LNCaP clone FGC (cell line): ENCODE measurements around the gene IMMP2L.

Source experiments
- DNase-seq: peaks from one replicate; pipeline ENCODE4 v3.0.0-alpha.2; 2011; ENCODE audit warnings: low read depth
- H3K4me3 ChIP-seq: 2 replicates; pipeline ENCODE4 v1.5.1; 2011; ENCODE audit warnings: mild to moderate bottlenecking, low read depth, low read length, control low read depth
- TF ChIP-seq, protein P1 (sequence below): IDR thresholded peaks from 2 replicates; pipeline ENCODE4 v1.5.1; 2012; ENCODE audit warnings: mild to moderate bottlenecking; ENCODE audit not compliant: control insufficient read depth, insufficient read depth; ENCODE audit errors: extremely low read depth

IMMP2L gene

DNA sequence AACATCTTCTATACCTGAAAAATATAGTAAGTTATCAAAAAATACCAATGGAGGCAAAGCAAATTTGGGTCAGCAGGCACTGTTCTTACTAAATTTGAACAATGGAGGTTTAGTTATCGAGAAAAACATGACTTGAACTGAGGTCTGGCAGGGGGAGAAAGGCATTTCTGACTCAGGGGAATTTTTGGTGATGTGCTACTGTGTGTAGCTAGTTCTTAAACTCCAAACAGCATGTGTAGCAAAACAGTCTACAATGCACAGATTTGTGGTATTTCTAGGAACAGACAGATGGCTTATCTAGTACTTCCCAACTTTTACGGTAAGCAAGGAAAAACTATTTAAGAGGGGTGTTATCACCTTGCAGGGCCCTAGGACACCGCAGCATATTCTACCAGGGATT is 783.0 kb downstream of the IMMP2L start:
- no peak overlapping the region for H3K4me3 ChIP-seq
- TF ChIP-seq, protein P1, sequence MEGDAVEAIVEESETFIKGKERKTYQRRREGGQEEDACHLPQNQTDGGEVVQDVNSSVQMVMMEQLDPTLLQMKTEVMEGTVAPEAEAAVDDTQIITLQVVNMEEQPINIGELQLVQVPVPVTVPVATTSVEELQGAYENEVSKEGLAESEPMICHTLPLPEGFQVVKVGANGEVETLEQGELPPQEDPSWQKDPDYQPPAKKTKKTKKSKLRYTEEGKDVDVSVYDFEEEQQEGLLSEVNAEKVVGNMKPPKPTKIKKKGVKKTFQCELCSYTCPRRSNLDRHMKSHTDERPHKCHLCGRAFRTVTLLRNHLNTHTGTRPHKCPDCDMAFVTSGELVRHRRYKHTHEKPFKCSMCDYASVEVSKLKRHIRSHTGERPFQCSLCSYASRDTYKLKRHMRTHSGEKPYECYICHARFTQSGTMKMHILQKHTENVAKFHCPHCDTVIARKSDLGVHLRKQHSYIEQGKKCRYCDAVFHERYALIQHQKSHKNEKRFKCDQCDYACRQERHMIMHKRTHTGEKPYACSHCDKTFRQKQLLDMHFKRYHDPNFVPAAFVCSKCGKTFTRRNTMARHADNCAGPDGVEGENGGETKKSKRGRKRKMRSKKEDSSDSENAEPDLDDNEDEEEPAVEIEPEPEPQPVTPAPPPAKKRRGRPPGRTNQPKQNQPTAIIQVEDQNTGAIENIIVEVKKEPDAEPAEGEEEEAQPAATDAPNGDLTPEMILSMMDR: no peak
- DNase-seq: no peak

DNA sequence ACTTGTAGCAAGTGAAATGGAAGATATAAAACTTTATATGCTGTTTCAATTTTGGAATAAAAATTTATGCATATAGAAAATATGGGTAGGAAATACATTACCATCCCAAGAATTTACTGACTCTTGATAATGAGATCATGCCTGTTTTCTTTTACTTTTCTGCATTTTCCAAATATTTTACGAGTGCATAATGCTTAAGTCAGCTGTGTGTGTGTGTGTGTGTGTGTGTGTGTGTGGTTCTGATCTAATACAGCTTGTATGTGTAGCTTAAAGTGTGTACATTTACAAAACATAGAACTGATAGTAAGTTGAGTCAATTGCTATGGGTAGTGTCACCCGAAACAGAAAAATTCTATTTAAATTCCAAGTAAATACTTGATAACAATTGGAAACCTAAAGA is 787.2 kb downstream of the IMMP2L start:
- DNase-seq: no peak
- H3K4me3 ChIP-seq: no peak overlapping the region
- TF ChIP-seq, protein P1: no peak

DNA sequence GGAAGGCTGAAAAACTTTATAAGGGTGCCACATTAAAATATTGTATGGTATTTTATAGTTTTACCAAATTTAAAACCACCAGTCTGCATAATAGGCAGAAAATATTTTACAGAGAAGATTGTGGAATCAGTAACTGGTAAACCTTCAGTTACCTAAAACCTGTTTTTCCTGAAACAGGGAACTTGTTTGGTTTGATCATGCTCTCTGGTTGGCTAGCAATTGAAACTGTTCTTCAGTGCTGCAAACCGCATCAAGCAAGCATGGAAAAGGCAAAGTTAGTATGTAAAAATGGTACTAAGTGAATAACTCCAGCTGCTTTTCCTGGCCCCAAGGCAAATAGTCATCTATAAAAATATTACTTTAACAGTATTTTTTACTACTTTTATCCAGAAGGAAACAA is 788.2 kb downstream of the IMMP2L start:
- peak; percentile 61 for DNase-seq

DNA sequence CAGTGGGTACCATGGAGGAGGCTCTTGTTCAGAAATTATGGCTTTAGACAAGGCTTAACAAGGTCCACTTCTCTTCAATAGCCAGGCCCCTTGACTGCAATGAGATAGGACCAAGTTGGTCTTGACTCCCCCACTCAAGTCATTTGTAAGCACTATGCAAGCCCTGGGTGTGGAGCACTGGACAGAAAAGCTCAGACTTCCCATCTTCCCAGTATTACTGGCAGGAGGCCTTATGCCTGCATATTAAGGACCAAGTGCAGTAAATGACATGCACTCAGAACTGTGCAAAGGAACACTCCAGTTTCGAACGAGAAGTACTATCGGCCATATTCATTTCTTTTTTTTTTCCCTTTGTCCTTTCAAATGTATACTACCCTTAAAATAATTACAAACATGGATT is 789.7 kb downstream of the IMMP2L start:
- TF ChIP-seq, protein P1: no peak
- DNase-seq: no peak
- no peak overlapping the region for H3K4me3 ChIP-seq

More for the DNA sequence above, 788.2 kb downstream of the IMMP2L start:
- TF ChIP-seq, protein P1: no peak
- no peak overlapping the region for H3K4me3 ChIP-seq

DNA sequence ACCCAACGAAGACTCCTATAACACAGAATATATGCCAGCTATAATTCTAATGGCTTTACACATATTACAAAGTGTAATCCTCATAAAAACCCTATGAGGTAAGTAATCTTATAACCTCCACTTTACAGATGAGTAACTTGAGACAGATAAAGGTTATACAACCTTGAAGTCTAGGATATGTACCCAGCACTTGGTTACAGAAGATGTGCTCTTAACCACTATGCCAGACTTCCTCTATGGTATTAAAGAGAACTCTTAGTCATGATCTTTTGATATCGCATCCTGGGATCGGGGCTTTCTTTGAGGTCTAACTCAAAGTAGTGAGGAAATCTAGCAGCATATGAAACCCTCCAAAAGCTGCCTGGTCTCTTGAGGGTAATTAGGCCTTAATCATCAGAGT is 790.6 kb downstream of the IMMP2L start:
- no peak for DNase-seq
- TF ChIP-seq, protein P1: no peak
- H3K4me3 ChIP-seq: no peak overlapping the region

DNA sequence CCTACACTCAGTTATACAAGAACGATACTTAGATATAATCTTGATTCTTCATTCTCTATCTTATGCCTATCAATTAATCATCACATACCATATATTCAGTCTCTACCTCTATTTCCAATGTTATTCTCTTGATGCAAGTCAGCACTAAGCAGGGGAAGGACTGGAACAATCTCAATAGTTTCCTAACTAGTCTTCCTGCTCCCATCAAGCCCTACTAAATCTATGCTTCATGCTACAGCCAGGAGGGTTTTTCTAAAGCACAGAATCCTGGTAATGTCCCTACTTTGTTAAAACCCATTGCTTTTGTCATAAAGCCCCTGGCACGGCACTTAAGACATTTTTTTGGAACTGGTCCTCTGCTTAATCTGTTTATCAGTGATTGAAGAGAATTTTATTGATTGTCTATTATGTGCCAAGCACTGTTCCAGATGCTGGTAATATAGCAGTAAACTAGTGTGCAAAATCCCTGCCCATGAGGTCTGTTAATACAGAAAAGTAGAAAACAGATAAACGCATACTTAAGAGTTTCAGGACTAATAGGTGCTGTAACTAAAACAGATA is 794.7 kb downstream of the IMMP2L start:
- H3K4me3 ChIP-seq: no peak overlapping the region
- TF ChIP-seq, protein P1: no peak
- DNase-seq: no peak

DNA sequence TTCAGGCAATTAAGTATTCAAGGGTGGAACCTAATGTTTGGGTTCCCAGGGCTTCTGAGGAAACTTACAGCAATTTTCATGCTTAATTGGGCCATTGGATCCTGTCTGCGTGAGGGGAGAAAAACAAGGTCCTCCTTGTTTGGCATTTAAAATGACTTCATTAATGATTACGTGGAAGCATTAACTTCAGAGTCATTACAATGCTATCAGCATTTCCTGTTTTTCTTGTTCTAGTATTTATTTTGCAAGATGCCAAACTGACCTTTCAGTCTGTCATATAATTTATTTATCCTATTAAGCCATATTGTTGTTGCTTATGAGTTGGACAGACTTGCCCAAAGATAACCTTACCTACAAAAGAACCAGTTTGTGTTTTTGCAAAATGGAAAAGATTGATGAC is 795.4 kb downstream of the IMMP2L start:
- peak overlapping the region; percentile 3; the same call in 1 of the 2 replicates for H3K4me3 ChIP-seq
- TF ChIP-seq, protein P1: no peak
- DNase-seq: peak; percentile 67
